ENCODE measurements around the gene FAAH.

DNA sequence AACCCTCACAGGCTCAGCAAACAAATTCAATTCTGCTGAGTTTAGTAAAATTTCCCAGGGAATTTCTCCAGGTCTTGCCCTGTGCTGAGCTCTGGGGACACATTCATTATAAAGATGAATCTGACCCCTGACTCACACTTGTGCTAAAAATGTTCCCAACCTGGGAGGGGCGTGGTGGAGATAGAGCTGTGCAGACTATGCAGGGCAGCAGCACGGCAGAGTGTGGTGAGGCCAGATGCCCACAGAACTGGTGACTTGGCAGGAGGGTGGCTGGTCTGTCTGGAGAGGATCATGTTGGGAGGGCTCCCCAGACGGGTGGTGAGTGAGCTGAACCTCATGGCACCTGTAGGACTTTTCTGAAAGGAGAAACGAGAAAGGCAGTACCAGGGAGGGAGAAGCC is 31.6 kb downstream of the FAAH start:
- TF ChIP-seq REST (IDR thresholded peaks at IDR 0.05; ENCODE audit: borderline replicate concordance in 1 of 2, low read depth in 1 of 2, low read length in 2 of 2) (no peak), HCFC1 (IDR thresholded peaks at IDR 0.05; ENCODE audit: low read depth, low read length) (no peak), CREB1 (IDR thresholded peaks at IDR 0.05) (no peak), CREB1 (CRISPR knock-in tag; IDR thresholded peaks at IDR 0.05) (no peak), MXI1 (IDR thresholded peaks at IDR 0.05; ENCODE audit: borderline replicate concordance, low read depth, low read length) (no peak), HNRNPL (IDR thresholded peaks at IDR 0.05; ENCODE audit: low read depth, low read length) (no peak), MAX (IDR thresholded peaks at IDR 0.05) (no peak), FOXK1 (CRISPR knock-in tag; IDR thresholded peaks at IDR 0.05; ENCODE audit: borderline replicate concordance, low read depth) (no peak), ZNF124 (CRISPR knock-in tag; IDR thresholded peaks at IDR 0.05) (no peak), MAFG (CRISPR knock-in tag; IDR thresholded peaks at IDR 0.05) (no peak), MYC (CRISPR knock-in tag; IDR thresholded peaks at IDR 0.05; ENCODE audit: borderline replicate concordance) (no peak), ESRRA (CRISPR knock-in tag; IDR thresholded peaks at IDR 0.05; ENCODE audit: low read depth) (no peak)
- TF ChIP-seq, protein P1, sequence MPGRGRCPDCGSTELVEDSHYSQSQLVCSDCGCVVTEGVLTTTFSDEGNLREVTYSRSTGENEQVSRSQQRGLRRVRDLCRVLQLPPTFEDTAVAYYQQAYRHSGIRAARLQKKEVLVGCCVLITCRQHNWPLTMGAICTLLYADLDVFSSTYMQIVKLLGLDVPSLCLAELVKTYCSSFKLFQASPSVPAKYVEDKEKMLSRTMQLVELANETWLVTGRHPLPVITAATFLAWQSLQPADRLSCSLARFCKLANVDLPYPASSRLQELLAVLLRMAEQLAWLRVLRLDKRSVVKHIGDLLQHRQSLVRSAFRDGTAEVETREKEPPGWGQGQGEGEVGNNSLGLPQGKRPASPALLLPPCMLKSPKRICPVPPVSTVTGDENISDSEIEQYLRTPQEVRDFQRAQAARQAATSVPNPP (CRISPR knock-in tag; IDR thresholded peaks at IDR 0.05) = no peak
